ENCODE results near the gene PCAT6.

Gene PCAT6

GRCh38 chr1:202807926-202808757 lies 2.6 kb upstream of the PCAT6 start, which contains the start of gene KDM5B:
Gene KDM5B (minus strand): TSS chr1:202808421. CDS start chr1:202808305, 116 bp downstream.
- no peaks in the 10 kb centered on the region for H3K36me3 ChIP-seq (ENCODE audit: insufficient read depth)
- H3K27ac ChIP-seq = no peak within 1 kb of the TSS
- H3K4me1 ChIP-seq (ENCODE audit: low read depth, poor library complexity, severe bottlenecking) = peaks cover 22% of the 10 kb centered on the region
- no peaks in the 10 kb centered on the region for H3K79me2 ChIP-seq (ENCODE audit: insufficient read depth, low read depth)
- peaks cover 26% of the 10 kb centered on the region for H3K27me3 ChIP-seq (ENCODE audit: insufficient read depth, low read depth)
- peak within 1 kb of the TSS; percentile 83 for H3K4me2 ChIP-seq
- peak within 1 kb of the TSS; percentile 35; the same call in 1 of the 2 replicates for H3K9ac ChIP-seq
- H2AFZ ChIP-seq (ENCODE audit: low read depth) = peak within 1 kb of the TSS; percentile 94
- peak within 1 kb of the TSS; percentile 97 for H3K4me3 ChIP-seq (IDR thresholded peaks at IDR 0.05; ENCODE audit: insufficient read depth, low read depth, low read length)
- TF ChIP-seq CTCF (conservative IDR thresholded peaks at IDR 0.05; ENCODE audit: low read depth, low read length) = no peak
- no peaks in the 10 kb centered on the region for H4K20me1 ChIP-seq (ENCODE audit: insufficient read depth)

- no peak overlapping the region for H3K9ac ChIP-seq
- peaks cover 26% of the 10 kb centered on the region for H3K27me3 ChIP-seq (ENCODE audit: insufficient read depth, low read depth)
- H4K20me1 ChIP-seq (ENCODE audit: insufficient read depth) = no peaks in the 10 kb centered on the region
- no peak for TF ChIP-seq CTCF (conservative IDR thresholded peaks at IDR 0.05; ENCODE audit: low read depth, low read length)
- peak overlapping the region; percentile 100; the same call in 1 of the 2 replicates for H2AFZ ChIP-seq (ENCODE audit: low read depth)
- no peaks in the 10 kb centered on the region for H3K36me3 ChIP-seq (ENCODE audit: insufficient read depth)
- H3K4me1 ChIP-seq (ENCODE audit: low read depth, poor library complexity, severe bottlenecking) = peaks cover 22% of the 10 kb centered on the region
- H3K27ac ChIP-seq = no peak overlapping the region
- no peaks in the 10 kb centered on the region for H3K79me2 ChIP-seq (ENCODE audit: insufficient read depth, low read depth)
- peak overlapping the region; percentile 83 for H3K4me2 ChIP-seq
- no peak overlapping the region for H3K4me3 ChIP-seq (IDR thresholded peaks at IDR 0.05; ENCODE audit: insufficient read depth, low read depth, low read length)
Observed at GRCh38 chr1:202809597-202810159, 1.1 kb upstream of the PCAT6 start.

- Histone ChIP-seq H3K27me3 (ENCODE audit: insufficient read depth, low read depth) (peaks cover 26% of the 10 kb centered on the region), H3K4me2 (peak overlapping the region; percentile 83), H3K36me3 (ENCODE audit: insufficient read depth) (no peaks in the 10 kb centered on the region), H3K79me2 (ENCODE audit: insufficient read depth, low read depth) (no peaks in the 10 kb centered on the region), H2AFZ (ENCODE audit: low read depth) (peak overlapping the region; percentile 100), H4K20me1 (ENCODE audit: insufficient read depth) (no peaks in the 10 kb centered on the region), H3K27ac (no peak overlapping the region), H3K9ac (no peak overlapping the region; the same call in 1 of the 2 replicates), H3K4me1 (ENCODE audit: low read depth, poor library complexity, severe bottlenecking) (peaks cover 18% of the 10 kb centered on the region), H3K4me3 (IDR thresholded peaks at IDR 0.05; ENCODE audit: insufficient read depth, low read depth, low read length) (peak overlapping the region; percentile 93)
- TF ChIP-seq CTCF (conservative IDR thresholded peaks at IDR 0.05; ENCODE audit: low read depth, low read length) = no peak
Observed at GRCh38 chr1:202810193-202810614, 550 bp upstream of the PCAT6 start.

GRCh38 chr1:202811296-202812175 lies 782 bp downstream of the PCAT6 start:
- Histone ChIP-seq H3K4me1 (ENCODE audit: low read depth, poor library complexity, severe bottlenecking) (peaks cover 12% of the 10 kb centered on the region), H3K27me3 (ENCODE audit: insufficient read depth, low read depth) (peaks cover 26% of the 10 kb centered on the region), H3K36me3 (ENCODE audit: insufficient read depth) (no peaks in the 10 kb centered on the region), H4K20me1 (ENCODE audit: insufficient read depth) (no peaks in the 10 kb centered on the region), H3K4me3 (IDR thresholded peaks at IDR 0.05; ENCODE audit: insufficient read depth, low read depth, low read length) (peak overlapping the region; percentile 82), H3K9ac (peak overlapping the region; percentile 41; the same call in 1 of the 2 replicates), H3K79me2 (ENCODE audit: insufficient read depth, low read depth) (no peaks in the 10 kb centered on the region), H3K4me2 (peak overlapping the region; percentile 83), H2AFZ (ENCODE audit: low read depth) (peak overlapping the region; percentile 100), H3K27ac (no peak overlapping the region)
- no peak for TF ChIP-seq CTCF (conservative IDR thresholded peaks at IDR 0.05; ENCODE audit: low read depth, low read length)

All from KMS-11 (cell line).